Muscle of leg (tissue), 11 donors: ENCODE measurements around the gene DISC1. TPM values are rescaled to one million over a fixed set of nuclear protein-coding genes. Genes with fewer than 3 reads are reported as not detected.

ENCODE experiments used
- DNase-seq: peaks from one replicate; pipeline ENCODE4 v3.0.0; 2013
- H3K27ac ChIP-seq: one replicate; pipeline ENCODE4 v1.5.1; 2013; ENCODE audit warnings: mild to moderate bottlenecking, low read length, control low read depth
- H3K27me3 ChIP-seq: one replicate; pipeline ENCODE4 v1.6.1; 2013; ENCODE audit warnings: low read length; ENCODE audit not compliant: control insufficient read depth, insufficient read depth
- H3K36me3 ChIP-seq: one replicate; pipeline ENCODE4 v1.6.1; 2013; ENCODE audit warnings: low read length; ENCODE audit not compliant: control insufficient read depth, insufficient read depth
- H3K4me1 ChIP-seq: one replicate; pipeline ENCODE4 v1.6.1; 2013; ENCODE audit warnings: low read length; ENCODE audit not compliant: control insufficient read depth, insufficient read depth
- H3K4me3 ChIP-seq: one replicate; pipeline ENCODE4 v1.5.1; 2013; ENCODE audit warnings: low read length, control low read depth
- H3K9me3 ChIP-seq: replicated peaks from 2 replicates; pipeline ENCODE4 v1.6.1; 2013; ENCODE audit warnings: low read depth, low read length; ENCODE audit not compliant: control insufficient read depth
- WGBS: methylation state at CpG from one replicate; pipeline ENCODE4 v1.1.5; 2013; ENCODE audit warnings: missing lambda C conversion rate; ENCODE audit not compliant: insufficient coverage; 5-methylcytosine and 5-hydroxymethylcytosine counted together
- polyA plus RNA-seq, 8 donors: library from polyadenylated mRNA; unstranded; fragments of 120-200 nt; gene quantifications; one replicate each; pipeline versions ENCODE4 v1.2.1 to v1.2.3, GENCODE V29; 2013; ENCODE audit warnings: inconsistent platforms in 1 of 8, low replicate concordance in 1 of 8; ENCODE audit not compliant: insufficient read length in 8 of 8, insufficient read depth in 1 of 8
- total RNA-seq: library from RNA; stranded (reverse); fragments of 120-200 nt; gene quantifications from one replicate; pipeline ENCODE4 v1.2.4, GENCODE V29; 2013

Gene DISC1
- total and polyA plus RNA-seq, 9 donors: 4.5 to 10.7 (median 7.3) TPM

GRCh38 chr1:231682779-231683178, 56.2 kb downstream of the DISC1 start:
- 100% methylated on average over 1 of the region's 3 CpGs for WGBS
- no peaks in the 10 kb centered on the region for H3K36me3 ChIP-seq
- peaks cover 11% of the 10 kb centered on the region for H3K4me1 ChIP-seq
- H3K27ac ChIP-seq: no peak overlapping the region
- DNase-seq: no peak
- peaks cover 7% of the 10 kb centered on the region for H3K9me3 ChIP-seq
- H3K27me3 ChIP-seq: no peaks in the 10 kb centered on the region
- H3K4me3 ChIP-seq: no peak overlapping the region

DNA sequence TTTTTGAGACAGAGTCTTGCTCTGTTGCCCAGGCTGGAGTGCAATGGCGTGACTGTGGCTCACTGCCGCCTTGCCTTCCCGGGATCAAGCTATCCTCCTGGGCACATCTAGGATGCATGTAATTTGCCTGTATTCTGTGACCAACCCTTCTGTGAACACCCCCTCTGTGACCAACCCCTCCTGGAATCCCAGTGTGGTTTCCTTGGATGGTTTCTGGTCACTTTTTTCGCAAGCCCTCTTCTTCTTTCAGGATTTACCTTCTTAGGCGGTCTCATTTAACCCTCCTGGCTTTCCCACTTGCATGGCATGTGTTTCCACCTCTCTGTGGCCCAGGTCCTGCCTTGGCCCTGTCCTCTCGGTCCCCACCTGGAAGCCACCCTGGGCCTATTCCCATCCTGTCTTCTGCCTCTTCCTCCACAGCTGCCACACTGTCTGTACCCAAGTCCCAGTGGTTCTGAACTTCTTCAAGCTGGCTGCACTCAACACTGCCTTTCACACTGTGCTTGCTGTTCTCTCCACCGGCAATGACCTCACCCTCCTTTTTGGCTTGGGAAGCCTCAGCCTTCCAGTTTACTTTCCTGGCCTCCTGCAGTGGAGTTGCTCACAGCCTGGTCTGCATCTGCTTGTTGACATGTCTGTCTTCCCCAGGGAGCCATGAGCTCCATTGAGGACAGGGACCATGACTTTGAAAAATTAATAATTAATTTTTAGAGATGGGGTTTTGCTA, 57.0 kb downstream of the DISC1 start:
- DNase-seq: no peak
- H3K27me3 ChIP-seq: no peaks in the 10 kb centered on the region
- H3K4me1 ChIP-seq: peaks cover 11% of the 10 kb centered on the region
- H3K27ac ChIP-seq: peak overlapping the region; percentile 77
- H3K36me3 ChIP-seq: no peaks in the 10 kb centered on the region
- H3K9me3 ChIP-seq: peaks cover 7% of the 10 kb centered on the region
- H3K4me3 ChIP-seq: no peak overlapping the region
- 88% methylated on average over 7 of the region's 7 CpGs for WGBS

DNA sequence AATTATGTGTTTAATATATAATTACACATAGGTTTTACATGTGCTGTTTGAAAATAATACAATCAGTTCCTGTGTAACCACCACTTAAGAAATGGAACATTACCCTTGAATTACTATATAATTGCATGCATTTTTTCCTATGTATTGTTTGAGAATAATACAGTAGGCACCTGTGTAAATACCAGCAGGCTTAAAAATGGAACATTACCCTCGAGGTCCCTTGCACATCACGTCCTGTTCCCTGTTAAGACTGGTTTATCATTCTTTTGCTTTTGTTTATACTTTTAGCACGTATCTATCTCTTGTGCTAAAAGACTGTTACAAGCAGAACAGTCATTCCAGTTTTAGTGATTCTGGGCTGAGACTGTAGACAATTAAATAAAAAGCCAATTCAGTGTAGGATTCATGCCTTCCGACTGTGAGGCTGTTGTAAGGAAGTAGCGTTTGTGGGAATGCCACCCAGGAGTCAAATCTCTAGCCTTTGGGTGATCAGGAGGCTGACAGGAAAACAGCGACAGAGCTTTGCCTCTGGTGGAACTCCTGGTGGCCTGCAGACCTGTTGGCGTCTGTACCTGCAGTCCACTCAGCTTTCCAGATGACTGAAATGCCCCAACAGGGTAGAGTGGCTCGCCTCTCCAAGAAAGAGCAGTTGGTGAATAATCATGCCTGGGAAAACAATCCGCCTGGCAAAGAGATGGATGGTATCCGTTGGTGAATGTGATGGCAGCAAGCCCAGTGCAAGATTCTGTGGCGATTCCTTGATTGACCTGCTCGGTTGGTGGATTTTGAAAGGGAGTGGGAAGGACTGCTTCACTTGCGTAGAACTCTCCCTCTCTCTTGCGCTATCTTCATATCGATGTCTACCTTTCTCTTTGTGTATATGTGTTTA, 58.0 kb downstream of the DISC1 start:
- 60% methylated on average over 6 of the region's 15 CpGs for WGBS

DNA sequence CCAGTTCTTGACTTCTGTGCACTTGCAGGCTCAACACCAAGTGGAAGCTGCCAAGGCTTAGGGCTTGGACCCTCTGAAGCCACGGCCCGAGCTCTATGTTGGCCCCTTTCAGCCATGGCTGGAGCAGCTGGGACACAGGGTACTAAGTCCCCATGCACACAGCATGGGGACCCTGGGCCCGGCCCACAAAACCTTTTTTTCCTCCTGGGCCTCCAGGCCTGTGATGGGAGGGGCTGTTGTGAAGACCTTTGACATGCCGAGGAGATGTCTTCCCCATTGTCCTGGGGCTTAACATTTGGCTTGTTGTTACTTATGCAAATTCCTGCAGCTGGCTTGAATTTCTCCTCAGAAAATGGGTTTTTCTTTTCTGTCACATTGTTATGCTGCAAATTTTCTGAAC, 59.8 kb downstream of the DISC1 start:
- no peak for DNase-seq
- Histone ChIP-seq H3K9me3 (peaks cover 7% of the 10 kb centered on the region), H3K27ac (no peak overlapping the region), H3K36me3 (no peaks in the 10 kb centered on the region), H3K4me1 (peaks cover 16% of the 10 kb centered on the region), H3K27me3 (no peaks in the 10 kb centered on the region), H3K4me3 (no peak overlapping the region)
- 94% methylated on average over 3 of the region's 4 CpGs for WGBS

More for the DNA sequence above, 58.0 kb downstream of the DISC1 start:
- H3K36me3 ChIP-seq: no peaks in the 10 kb centered on the region
- peak overlapping the region; percentile 39 for H3K27ac ChIP-seq
- DNase-seq: no peak
- H3K27me3 ChIP-seq: no peaks in the 10 kb centered on the region
- H3K4me1 ChIP-seq: peaks cover 11% of the 10 kb centered on the region
- no peak overlapping the region for H3K4me3 ChIP-seq
- peaks cover 7% of the 10 kb centered on the region for H3K9me3 ChIP-seq

DNA sequence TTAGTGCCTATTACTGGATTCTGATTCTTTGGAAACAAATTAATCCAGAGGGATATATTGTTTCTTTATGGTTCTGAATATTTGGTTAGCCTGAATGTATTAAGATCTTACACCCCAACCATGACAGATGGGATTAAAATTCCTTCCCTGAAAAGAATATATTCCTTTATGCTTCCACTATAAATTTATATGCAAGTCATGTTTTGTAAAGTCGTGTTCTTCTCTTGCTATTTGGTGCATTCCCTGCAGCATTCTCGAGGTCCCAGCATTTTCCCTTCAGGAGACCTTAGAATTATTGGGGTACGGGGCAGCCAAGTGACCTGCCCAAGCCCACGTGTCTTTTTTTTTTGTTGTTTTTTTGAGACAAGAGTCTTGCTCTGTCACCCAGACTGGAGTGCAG, 62.4 kb downstream of the DISC1 start:
- peaks cover 28% of the 10 kb centered on the region for H3K4me1 ChIP-seq
- no peak overlapping the region for H3K27ac ChIP-seq
- WGBS: 76% methylated on average over 4 of the region's 4 CpGs

GRCh38 chr1:231690059-231690458, 63.5 kb downstream of the DISC1 start:
- H3K9me3 ChIP-seq: peaks cover 7% of the 10 kb centered on the region
- no peak overlapping the region for H3K4me3 ChIP-seq
- peaks cover 34% of the 10 kb centered on the region for H3K4me1 ChIP-seq
- no peaks in the 10 kb centered on the region for H3K36me3 ChIP-seq
- H3K27me3 ChIP-seq: no peaks in the 10 kb centered on the region
- no peak overlapping the region for H3K27ac ChIP-seq
- DNase-seq: peak; percentile 28
- WGBS: 36% methylated on average over 6 of the region's 9 CpGs

More for the DNA sequence above, 62.4 kb downstream of the DISC1 start:
- Histone ChIP-seq H3K4me3 (no peak overlapping the region), H3K9me3 (peaks cover 7% of the 10 kb centered on the region), H3K36me3 (no peaks in the 10 kb centered on the region), H3K27me3 (no peaks in the 10 kb centered on the region)
- DNase-seq: no peak

DNA sequence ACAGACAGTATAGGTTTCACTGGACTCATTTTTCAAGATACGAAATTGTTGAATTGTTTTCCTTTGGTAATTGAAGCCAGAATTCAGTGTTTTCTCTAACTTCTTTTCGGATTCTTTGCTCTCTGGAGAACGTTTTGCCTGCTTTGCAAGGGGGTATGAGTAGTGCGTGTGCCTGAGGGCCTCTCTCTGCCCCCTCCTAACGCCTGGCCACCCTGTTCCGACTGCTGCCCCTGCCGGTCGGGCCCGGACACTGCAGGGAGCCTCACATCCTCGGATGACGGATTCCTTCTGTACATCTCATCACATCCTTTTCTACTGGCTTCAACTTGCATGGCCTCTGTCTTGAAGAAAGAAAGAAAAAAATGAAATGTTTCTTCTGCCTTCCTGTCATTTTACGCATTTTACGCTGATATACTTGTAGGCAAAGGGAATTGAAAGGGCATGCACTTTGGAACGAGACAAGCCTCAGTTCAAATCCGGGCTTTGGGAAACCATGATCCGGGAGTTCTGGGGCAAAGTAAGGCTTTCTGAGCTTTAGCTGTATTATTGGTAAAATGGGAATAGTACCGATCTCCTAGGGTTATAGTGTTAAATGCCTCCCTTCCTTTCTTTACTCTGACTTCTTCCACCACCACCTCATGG, 65.1 kb downstream of the DISC1 start:
- H3K4me3 ChIP-seq: no peak overlapping the region
- no peaks in the 10 kb centered on the region for H3K36me3 ChIP-seq
- peaks cover 45% of the 10 kb centered on the region for H3K4me1 ChIP-seq
- no peaks in the 10 kb centered on the region for H3K9me3 ChIP-seq
- WGBS: 46% methylated on average over 9 of the region's 17 CpGs
- no peak overlapping the region for H3K27ac ChIP-seq
- H3K27me3 ChIP-seq: no peaks in the 10 kb centered on the region
- DNase-seq: no peak

DNA sequence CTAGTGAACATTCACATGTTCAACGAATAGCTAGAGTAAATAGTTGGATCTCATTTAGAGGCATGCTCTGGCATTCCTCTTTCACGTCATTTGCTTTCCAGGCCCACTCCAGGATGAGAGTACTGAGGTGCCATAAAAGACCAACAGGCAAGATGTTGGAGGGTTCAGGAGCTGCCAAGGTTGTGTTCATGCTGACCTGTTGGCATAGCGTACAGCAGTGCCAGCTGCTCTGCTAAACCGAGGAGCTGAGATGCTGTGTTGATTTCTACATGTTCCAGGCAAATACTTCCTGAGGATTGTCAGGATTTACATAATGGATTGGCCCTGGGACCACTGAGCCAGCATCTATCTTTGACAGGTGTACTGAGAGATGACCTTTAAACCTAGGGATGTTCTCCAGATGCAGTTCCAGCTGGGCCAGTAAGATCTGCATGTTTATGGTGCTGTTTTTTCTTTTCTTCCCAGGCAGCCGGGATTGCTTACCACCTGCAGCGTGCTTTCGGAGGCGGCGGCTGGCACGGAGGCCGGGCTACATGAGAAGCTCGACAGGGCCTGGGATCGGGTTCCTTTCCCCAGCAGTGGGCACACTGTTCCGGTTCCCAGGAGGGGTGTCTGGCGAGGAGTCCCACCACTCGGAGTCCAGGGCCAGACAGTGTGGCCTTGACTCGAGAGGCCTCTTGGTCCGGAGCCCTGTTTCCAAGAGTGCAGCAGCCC, 66.9 kb downstream of the DISC1 start:
- Histone ChIP-seq H3K27me3 (no peaks in the 10 kb centered on the region), H3K4me3 (no peak overlapping the region), H3K36me3 (no peaks in the 10 kb centered on the region), H3K4me1 (peaks cover 45% of the 10 kb centered on the region), H3K9me3 (no peaks in the 10 kb centered on the region), H3K27ac (peak overlapping the region; percentile 80)
- peak; percentile 53 for DNase-seq
- WGBS: 75% methylated on average over 16 of the region's 18 CpGs

DNA sequence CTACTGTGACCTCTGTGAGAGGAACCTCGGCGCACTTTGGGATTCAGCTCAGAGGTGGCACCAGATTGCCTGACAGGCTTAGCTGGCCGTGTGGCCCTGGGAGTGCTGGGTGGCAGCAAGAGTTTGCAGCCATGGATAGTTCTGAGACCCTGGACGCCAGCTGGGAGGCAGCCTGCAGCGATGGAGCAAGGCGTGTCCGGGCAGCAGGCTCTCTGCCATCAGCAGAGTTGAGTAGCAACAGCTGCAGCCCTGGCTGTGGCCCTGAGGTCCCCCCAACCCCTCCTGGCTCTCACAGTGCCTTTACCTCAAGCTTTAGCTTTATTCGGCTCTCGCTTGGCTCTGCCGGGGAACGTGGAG, 67.5 kb downstream of the DISC1 start:
- H3K27me3 ChIP-seq: no peaks in the 10 kb centered on the region
- H3K4me1 ChIP-seq: peaks cover 45% of the 10 kb centered on the region
- H3K9me3 ChIP-seq: no peaks in the 10 kb centered on the region
- H3K27ac ChIP-seq: peak overlapping the region; percentile 80
- peak overlapping the region; percentile 24 for H3K4me3 ChIP-seq
- no peaks in the 10 kb centered on the region for H3K36me3 ChIP-seq
- DNase-seq: peak; percentile 86
- WGBS: 43% methylated on average over 11 of the region's 11 CpGs
